GM18520 (cell line): ENCODE measurements around the gene PUDP.
A peak's percentile ranks its signal among the peaks of the same experiment; 100 is the strongest.

Experiments
- ATAC-seq: cut with Tn5 transposase; IDR thresholded peaks from one replicate; pipeline ENCODE4 v1.9.1; 2021; ENCODE audit not compliant: unreplicated experiment

Gene PUDP

DNA sequence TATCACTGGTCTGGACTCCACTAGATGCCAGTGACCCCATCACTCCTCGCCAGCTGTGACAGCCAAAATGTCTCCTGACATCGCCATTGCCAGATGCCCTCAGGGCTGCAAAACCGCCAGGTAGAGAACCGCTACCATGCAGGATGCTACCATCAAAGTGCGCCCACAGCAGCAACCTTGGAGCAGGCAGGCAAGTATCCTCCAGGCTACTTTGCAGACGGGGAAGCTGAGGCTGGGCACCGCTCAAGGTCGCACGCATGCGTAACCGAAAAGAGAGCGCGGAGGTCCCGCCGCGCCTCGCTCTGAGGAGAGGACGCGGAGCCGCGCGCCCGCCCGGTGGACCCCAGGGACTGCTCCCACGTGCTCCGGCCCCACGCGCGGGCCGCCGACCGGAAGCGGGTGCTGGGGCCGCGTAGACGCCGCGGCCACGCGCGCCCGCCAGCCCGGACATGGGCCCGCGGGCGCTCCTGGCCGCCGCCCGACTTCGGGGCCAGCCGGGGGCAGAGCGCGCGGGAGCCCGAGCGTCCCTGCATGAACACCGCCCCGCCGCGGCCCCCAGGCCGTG, 458 bp downstream of the PUDP start, which contains the start of gene STS:
TSS of gene STS (plus strand) at position 300 of the 565 bp plus-strand sequence. CDS start 105,488 bp downstream, outside the sequence.
- ATAC-seq, result peak; percentile 28

DNA sequence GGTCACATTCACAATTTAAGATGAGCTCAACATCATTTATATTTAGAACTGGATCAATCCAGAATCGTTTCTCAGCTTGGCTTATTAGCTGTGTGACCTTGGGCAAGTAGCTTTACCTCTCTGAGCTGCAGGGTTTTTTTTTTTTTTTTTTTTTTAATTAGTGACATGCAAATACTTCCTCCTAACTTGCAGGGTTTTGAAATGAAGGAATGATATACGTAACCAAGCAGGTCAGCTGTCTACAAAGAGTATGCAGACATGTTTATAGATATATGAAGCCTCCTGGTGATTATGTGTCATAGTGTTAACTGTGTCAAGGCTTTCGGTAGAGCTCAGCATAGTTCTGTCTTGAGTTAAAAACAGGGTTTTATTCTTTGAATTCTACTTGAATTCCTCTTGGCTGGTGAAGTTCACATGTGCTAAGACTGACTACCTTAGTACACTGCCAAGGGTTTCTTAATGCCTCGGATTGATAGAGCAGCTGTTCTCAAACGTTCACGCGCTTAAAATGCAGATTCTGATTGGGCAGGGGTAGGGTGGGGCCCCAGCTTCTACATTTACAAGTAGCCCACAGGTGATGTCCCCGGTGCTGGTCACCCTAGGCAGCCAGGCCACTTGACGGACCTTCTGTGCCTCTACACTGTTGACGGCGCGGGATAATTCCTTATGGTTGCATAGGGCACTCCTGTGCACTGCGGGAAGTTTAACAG, 1.1 kb downstream of the PUDP start:
- ATAC-seq, result peak; percentile 3

DNA sequence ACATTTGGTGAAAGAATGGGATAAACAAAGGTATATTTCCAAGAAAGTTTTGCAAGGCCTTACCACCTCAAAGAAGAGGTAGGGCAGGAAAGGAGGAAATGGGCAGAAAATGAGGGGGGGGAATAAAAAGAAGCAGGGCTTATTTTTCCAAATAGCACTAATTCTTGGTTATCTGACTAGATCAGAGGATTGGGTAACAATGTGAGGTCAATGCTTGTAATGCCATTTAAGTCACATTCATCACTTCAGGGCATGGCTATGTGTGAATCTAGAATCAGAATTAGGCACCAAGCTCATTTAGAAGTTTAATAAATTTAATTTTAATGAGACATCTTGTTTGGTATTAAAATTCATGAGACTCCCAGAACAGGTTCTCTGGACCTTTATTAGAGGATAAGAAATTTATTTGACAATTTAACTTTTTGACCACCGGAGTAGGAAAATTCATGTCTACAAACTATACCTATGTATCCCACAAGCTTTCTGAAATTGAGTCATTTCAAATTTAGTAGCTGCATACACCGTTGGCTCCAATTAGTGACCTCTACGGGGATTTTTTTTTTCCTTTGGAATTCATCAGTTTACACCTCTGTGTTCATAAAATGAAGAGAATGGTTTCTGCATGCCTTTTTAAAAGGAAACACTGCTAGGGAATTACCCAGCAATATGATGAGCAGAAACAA, 1.8 kb downstream of the PUDP start:
- no peak for ATAC-seq

DNA sequence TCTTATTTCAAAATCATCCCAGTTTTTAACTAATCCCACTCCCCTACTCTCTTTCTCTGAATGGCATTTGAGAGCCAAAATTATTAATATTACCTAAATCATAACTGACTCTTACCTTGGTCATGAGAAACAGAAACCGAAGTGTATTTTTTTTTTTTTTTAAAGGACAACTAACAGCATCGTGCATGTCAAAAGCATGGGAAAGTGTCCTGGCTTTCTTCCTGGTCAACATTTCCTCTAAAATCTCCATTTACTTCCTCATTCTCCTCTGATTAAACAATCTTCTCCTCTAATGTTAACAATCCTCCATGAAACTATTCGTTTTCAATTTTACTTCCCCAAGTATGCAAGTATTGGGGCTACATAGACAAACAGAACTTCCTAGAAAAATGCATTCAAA, 2.5 kb downstream of the PUDP start:
- no peak for ATAC-seq

DNA sequence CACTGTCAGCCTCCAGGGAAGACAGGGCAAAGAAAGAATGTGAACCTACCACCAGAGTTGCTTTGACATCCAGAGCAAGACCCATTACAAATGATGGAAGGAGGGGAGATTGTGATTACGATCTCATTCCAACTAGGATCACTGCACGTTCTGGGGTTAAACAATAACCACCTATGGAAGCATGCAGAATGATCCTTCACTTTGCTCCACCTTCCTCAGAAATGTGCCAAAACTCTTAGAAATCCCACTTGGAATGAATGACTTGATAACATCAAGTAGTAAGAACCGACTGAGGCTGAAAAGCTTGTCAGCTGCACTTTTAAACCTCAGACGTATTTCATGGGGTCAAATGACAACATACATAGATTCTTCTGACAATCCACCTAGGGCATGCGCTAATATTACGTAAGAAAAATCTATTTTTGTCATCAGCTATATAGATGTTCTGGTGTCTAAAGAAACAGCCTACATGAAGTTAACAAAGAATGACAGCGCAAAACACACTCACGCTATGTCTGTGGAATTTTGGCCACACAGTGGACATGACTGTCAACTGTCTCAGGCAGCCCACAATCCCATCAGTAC, 3.9 kb downstream of the PUDP start:
- ATAC-seq, result no peak

DNA sequence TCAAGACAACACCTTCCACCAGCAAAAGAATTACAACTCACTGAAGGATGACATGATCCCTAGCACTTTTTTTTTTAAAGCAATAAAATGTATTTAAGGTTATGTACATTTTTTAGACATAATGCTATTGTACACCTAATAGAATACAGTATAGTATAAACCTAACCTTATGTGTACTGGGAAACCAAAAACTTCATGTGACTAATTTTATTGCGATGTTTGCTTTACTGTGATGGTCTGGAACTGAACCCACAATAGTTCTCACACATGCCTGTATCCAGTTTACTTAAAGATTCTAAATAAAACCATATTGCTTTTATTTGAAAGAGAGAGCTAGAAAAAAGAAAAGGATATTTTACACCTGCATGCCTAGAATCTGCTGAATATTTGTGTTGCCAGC, 4.9 kb downstream of the PUDP start:
- no peak for ATAC-seq

DNA sequence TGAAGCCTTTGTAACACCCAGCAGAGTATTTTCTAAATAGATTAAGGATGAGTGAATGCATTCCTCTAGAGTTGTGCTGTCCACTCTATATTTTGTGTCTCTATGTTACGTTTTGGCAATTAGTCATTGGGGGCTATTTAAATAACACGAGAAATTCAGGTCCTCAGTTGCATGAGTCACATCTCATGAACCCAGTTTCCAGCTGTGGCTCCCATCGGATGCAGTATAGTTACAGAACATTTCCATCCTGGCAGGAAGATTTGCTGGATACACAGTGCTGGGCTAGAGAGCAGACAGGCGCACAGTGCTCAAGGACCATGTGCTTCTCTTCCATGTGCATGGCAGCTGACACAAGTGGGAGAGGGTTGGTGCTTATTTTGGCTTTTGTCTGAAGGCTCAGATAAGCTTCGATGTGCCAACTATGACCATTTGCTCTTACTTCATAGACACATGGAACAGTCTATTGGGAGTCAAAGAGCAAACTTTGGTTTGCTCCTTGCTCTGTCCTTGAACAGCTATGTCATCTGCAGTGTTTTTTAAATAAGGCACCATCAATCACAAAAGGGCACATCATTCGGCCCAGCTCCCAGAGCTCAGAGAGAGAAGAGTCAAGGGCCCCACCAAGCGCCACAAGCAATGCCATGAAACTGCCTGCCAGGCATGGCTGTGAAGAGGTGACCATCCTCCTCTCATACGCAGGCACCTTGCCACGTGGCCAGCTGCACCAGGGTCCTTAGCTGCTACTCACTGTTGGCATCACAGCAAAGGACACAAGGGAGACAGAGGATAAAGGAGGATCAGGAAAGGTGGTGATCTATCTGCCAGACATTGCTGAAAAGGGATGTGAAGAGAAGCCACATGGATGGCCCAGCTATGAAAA, 8.5 kb downstream of the PUDP start:
- no peak for ATAC-seq

DNA sequence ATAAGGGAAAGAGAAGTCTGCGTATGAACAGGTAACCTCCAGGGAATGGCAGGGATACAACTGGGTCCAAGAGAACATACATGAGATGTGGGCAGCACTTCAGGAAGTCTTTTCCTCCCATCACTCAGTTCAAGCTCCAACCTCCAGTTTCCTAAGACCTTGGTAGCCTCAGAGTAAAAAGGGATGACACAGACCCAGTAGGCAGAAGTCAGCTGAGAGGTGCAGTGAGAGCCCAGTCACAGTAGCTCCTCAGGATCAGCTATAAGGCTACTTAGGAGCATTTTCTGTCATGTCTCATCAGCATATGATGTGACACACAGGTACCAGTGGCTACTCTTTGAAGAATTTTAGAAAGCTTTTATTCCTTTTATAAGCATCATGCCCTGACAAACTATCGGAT, 13.0 kb downstream of the PUDP start:
- ATAC-seq, result no peak

DNA sequence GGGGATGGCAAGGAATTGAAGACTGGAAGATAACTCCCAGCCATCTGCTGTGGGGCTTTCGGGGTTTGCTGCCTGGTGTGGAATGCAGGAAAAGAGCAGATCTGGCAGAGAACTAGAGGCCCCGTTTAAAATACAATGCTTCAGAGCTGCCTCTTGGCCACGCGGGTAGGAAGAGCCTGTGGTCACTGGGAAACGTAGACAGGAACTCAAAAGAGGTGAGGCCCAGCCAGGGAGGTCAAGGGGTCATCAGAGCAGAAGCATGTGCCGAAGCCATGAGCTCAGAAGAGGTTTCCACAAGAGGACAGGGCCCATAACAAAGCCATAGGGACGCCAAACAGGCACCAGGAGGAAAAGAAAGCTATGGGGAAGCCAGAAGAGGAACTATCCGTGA, 14.9 kb downstream of the PUDP start:
- ATAC-seq, result no peak

DNA sequence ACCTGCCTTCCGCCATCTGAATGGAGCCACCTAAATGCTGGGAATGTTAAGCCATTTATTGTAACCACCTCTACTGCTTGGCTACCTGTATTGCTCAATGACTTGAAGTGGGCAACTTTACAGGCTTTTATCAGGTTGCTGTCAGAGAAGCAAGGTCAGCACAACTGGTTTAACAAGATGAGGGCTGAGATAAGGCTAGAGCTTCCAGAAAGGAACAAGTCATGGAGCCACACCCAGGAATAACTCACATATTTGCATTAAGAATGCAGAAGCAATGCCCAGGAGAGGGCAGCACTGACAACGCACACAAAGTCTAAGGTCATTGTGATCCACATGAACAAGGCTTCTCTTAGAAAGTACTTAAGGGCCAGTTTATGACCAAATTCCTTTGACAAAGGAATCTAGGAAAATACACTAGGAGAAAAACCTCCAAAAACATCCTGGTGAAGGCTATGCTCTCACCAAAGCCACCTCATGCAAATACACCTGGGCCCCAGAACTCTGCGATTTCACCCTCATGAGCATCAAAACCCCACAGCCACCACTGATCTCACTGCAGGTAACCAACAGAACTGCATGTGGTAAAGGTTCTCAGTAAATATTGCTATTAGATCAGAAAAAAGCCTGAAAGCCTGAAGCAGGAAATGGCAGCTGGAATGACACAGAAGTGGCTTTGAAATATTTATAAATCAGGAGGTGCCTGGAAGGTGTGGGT, 15.5 kb downstream of the PUDP start:
- no peak for ATAC-seq

DNA sequence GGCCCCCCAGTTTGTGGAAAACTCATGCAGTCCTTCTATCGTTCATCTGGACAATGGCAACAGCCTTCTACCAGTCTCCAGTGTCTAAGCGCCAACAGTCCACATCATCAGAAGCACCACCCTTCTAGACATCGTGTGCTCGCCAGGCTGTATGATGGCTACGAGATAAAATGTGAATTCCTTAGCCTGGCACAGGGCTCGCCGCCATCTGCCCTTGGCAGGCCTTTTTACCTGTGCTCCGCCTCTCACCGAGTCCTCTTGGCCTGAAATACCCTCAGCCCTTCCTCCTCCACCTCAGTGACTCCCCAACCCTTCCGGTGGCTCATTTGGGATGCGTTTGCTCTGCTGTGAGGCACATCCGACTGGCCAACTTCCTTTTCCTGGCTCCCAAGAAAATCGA, 16.3 kb downstream of the PUDP start:
- no peak for ATAC-seq

DNA sequence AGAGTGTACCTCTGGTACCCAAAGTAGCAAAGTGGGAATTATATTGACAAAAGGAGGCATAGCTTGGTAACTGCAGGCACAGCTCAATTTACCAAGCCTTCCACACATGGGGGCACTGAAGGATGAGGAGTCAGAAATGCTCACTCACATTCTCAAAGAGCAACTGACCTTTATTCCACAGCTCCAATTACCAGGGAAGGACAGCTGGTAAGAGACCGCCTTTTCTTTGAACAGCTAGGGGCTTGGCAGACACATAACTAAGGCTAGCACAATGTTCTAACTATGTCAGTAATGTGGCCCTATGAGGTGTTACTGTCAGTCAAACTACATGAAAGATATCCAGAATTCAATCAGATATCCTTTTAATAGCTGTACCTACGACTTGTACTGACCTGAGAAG, 20.9 kb downstream of the PUDP start:
- no peak for ATAC-seq

DNA sequence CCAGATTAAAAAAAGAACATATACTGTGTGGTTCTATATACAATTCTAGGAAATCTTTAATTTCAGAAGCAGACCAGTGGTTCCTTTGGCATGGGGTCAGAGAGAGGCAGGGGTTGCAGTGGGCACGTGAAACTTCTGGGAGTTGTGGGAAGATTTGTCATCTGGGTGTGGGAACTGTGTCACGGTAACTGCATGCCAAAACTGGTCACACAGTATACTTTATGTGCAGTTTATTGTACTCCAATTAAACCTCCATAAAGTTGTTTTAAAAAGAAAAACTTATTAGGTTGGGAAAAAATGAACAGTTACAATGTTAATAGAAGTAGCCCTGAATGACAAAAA, 27.1 kb downstream of the PUDP start:
- ATAC-seq, result no peak

DNA sequence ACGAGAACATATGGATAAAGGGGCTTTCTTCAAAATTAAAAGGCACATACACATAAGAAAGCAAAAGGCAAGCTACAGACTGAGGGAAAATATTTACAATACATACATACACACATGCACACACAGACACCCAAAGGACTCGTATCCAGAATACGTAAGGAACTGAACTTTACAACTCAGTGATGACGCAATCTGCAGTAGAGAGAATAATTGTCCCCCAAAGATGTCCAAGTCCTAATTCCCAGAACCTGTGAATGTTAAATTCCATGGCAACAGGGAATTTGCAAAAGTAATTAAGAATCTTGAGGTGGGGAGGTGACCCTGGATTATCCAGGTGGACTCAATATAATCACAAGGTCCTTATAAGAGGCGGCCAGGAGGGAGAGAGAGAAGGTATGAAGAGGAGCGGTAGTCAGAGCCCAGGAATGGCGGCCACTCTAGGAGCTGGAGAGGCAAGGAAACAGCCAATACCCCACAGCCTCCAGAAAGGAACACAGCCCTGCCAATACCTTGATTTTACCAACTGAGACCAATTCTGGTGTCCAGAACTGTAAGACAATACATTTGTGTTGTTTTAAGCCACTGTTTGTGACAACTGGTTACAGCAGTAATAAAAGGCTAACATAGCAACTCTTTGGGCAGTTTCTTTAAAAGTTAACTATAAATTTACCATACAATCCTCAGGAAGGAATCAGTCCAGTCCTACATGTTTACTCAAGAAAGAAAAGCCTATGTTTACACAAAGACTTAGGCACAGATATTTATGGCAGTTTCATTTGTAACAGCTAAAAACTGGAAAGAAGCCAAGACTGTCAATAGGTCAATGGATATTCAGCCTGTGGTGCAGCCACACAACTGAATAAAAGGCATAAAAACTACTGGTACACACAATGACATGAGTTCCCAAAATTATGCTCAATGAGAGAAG, 27.7 kb downstream of the PUDP start:
- no peak for ATAC-seq

DNA sequence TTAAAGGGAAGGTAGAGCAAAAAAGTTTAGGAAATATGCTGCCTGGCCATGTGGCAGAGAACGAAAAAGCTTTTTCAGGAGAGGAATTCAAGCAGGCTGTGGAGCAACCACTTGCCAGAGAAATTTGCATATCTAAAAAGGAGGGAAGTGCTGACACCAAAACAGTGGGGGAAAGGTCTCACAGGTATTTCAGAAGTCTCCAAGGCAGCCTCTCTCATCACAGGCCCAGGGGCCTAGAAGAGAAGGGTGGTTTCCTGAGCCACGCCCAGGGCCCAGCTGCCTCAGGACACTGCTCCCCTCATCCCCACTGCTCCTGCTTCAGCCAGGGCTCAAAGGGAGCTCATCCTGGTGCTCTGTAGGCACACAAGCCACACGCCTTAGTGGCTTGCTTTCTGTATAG, 30.4 kb downstream of the PUDP start:
- no peak for ATAC-seq

DNA sequence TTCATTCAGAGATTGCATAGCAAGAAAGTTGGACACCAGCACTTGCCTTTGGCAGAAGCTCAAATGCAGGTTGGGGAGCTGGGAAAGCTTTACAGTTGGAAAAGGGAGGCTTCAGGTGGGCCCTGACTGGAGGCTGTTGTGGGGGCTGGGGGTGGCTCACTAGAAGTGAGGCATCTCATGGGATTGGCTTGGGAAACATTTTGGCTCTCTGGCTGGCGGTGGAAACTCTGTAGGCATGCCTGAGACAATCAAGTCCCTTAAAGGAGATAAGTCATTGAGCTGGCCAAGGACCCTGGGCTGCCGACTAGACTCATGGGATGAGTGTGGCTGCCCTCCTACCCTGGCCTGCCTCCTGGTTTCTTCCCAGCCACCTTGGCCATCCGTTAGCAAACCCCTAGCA, 31.9 kb downstream of the PUDP start:
- no peak for ATAC-seq

DNA sequence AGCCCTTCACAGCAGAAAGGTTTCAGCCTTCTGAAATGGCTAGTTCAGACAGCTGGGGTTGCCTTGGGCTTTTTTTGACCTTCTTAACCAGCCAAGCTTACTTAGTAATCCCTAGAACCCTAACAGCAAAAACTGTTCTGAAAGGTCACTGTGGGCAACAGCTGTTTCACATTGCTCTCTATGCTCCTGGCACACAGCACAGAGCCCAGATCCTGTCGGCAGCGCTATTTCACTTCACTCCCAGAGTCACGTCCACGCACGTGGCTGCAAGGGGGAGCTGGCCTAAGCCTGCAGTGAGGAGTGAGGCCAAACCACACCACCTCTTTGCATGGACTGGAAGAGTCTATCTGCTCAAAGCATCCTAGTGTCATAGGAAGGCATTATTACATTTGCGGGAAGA, 32.4 kb downstream of the PUDP start:
- ATAC-seq, result peak; percentile 73

DNA sequence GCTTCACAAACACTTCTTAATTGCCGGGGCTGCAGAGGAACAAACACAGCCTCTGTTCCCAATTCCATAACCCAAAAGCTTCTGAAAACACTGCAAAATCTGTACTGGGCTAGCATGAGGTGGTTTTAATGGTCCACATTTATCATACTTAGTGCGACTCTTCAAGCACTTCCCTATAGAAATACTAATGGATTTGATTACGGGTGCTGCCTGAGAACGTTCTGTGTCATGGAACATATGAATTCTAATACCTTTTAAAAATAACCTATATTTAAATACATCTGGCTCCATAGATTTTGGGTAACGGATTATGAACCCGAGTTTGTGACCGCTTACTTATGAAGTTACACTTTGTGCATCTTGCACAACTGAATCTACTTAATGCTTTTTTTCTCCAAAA, 35.9 kb downstream of the PUDP start:
- ATAC-seq, result no peak

DNA sequence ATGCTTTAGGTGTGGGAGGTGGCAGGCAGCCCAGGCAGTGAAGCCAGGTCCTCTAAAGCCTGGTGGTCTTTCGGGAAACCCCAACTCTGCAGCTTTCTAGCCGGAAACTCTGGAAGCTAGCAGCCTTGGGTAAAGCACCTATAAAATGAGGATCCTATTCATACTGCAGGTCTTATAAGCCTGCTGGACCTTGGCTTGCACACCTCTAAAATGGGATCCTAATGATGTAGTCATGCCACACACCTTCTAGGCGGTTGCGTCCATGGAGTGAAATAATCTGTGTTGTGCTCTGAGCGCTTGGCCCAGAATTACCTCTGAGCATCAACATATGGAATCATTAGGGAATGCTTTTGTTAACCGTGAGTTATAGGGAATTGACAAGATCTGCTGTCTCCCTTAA, 36.4 kb downstream of the PUDP start:
- ATAC-seq, result no peak
